Raji (cell line): Measurements from ENCODE around the gene FGFRL1.

ENCODE experiments used
- POLR2A ChIP-seq: IDR thresholded peaks from 2 replicates; pipeline ENCODE4 v1.6.1; 2011; ENCODE audit warnings: low read depth, low read length, control low read depth; ENCODE audit not compliant: insufficient read depth

The FGFRL1 gene

DNA sequence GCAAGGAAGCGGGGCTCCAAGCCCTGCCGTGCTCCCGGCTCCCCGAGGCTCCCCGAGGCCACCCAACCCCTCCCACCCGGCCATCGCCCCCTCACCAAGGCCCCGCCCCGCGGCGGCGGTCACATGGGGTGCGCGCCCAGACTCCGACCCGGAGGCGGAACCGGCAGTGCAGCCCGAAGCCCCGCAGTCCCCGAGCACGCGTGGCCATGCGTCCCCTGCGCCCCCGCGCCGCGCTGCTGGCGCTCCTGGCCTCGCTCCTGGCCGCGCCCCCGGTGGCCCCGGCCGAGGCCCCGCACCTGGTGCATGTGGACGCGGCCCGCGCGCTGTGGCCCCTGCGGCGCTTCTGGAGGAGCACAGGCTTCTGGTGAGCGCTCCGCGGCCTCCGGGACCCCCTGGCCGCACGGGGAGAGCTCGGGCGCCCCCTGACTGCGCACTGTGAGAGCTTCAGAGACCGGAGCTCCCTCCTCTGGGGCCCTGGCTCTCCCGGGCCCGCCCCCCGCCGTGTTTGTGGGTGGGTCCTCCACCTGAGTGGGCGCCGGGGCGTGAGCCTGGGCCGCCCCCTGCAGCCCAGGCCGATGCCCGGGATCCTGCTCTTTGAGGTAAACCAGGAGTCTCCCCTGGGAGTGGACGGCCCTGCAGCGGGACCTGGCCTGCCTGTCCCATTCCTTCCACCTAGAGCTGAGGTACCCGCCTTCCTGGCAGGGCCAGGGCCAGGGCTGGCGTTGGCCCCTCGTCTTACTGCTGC lies 24.4 kb upstream of the FGFRL1 start, which contains the start of gene IDUA:
TSS of gene IDUA (plus strand) at position 166 of the 745 bp plus-strand sequence. CDS start at position 207, 41 bp downstream.
- no peak for TF ChIP-seq POLR2A

DNA sequence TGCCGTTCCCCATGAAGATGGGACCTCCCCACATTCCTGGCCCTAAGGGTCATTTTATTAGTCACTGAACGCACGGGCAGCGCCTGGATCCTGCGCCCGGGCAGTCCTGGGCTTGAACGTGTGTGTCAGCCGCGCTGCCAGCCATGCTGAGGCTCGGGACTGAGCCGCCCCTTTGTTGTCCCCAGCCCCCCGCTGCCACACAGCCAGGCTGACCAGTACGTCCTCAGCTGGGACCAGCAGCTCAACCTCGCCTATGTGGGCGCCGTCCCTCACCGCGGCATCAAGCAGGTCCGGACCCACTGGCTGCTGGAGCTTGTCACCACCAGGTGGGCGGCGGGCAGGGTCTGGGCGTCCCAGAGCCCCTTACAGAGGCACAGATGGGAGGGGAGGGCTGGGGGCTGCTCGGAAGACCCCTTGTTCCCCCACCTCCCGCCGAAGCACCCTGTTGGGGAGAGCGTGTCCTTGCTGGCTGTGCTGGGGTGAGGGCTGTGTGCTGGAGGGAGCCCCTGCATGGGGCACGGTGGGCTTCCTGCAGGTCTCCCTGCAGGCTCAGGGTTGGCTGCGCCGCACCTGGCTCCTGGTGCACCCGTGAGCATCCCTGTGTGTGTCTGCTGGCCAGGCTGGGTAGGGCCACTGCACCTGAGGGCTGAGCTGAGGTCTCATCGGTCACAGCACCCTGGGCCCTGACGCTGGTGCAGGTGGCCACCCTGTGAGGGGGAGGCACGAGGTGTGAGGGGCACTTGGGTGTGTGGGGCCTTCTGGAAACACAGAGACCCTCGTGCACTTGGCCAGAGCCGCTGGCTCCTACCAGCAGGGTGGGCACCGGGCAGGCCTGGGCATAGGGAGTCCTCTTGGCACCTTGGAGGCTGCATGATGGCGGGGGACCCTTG lies 23.6 kb upstream of the FGFRL1 start:
- TF ChIP-seq POLR2A: no peak

DNA sequence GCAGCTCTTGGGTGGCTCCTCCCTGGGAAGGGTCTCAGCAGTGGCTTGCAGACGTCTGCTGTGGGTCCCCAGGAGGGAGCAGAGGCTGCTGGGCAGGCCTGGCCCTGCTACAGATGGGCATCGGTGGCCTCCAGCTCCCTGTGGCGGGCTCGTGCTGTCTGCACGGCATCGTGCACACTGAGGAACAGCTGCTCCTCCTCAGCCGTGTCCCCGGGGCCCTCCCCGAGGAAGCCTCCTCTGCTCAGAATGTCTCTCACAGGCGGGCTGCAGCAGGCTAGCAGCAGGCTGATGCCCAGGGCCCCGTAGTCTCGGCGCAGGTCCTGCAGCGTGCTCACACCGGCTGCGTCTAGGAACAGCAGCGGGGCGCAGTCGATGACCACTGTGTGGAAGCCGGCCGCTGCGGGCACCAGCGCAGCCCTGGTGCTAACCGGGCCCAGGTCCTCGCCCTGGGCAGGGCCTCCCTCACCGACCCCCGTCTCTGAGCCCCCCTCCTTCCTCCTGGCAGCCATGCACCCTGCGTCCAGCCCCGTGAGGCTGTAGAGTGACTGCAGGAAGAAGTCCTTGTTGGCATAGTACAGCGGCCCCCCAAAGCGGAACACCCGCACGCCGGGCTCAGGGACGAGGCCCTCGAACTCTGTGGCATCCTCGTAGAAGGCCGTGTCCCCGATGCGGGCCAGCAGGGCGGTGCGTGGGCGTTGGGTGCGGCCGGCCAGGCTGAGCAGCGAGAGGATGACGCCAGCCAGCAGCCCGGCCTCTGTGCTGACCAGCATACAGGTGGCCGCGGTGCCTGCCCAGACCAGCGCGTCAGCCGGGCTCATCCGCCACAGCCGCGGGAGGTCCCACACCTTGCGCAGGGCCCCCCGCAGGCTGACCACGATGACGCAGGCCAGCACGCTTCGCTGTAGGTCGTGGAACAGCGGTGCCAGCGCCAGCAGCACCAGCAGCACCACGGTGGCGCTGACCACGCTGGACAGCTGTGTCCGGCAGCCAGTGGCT lies 22.4 kb upstream of the FGFRL1 start:
- no peak for TF ChIP-seq POLR2A

DNA sequence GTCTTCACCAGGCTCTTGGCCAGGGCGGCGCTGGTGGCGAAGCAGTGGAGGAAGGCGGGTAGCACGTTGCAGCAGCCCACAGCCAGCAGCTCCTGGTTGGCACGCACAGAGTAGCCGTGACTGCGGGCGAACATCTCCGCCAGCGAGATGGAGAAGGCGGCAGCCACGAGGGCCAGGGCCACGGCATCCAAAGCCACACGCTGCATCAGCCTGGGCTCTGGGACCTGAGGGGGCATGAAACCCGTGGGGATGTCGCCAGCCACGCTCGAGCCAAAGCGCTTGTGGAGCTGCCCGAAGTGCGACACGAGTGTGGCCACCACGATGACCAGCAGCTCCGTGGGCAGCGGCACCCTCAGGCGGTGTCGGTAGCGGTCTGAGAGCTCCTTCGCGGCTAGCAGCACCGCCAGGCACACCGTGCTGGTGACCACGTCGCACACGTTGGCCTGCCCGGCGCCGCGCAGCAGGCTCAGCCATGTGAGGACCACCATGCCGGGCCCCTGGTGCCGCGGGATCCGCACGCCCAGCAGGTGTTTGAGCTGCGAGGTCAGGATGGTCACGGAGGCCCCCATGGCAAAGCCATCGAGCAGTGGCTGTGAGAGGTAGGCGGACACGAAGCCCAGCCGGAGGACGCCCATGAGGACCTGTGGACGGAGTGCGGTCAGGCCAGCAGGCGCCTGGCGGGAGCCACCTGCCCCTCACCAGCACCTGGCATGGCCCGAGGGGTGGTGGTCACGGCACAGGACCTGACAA lies 21.5 kb upstream of the FGFRL1 start:
- no peak for TF ChIP-seq POLR2A

DNA sequence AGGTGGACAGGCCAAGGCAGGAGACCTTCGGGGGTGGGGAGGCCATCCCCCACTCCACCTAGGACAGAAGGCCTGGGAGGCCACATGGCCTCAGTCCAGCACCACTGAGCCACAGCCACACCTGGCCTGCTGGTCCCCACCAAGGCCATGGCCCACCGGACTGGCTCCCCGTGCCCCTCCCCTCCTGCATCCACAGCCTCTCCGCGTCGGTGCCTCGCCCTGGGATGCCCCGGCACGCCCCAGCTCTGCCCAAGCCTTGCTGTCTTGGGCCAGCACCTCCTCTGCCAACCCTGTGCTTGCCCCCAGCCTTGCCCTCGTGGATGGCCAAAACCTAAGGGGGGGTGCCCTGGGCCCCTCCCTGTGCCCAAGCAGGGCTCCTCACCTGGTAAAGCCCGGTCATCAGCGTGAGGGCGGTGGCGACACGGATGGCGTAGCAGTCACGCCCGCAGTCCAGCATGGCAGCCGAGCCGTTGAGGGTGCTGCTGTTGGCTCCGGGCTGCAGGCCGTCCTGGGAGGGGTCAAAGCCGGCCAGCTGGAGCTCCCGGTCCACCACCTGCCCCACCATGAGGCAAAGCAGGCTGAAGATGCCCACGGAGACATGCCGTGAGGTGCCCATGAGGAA lies 20.6 kb upstream of the FGFRL1 start:
- no peak for TF ChIP-seq POLR2A

DNA sequence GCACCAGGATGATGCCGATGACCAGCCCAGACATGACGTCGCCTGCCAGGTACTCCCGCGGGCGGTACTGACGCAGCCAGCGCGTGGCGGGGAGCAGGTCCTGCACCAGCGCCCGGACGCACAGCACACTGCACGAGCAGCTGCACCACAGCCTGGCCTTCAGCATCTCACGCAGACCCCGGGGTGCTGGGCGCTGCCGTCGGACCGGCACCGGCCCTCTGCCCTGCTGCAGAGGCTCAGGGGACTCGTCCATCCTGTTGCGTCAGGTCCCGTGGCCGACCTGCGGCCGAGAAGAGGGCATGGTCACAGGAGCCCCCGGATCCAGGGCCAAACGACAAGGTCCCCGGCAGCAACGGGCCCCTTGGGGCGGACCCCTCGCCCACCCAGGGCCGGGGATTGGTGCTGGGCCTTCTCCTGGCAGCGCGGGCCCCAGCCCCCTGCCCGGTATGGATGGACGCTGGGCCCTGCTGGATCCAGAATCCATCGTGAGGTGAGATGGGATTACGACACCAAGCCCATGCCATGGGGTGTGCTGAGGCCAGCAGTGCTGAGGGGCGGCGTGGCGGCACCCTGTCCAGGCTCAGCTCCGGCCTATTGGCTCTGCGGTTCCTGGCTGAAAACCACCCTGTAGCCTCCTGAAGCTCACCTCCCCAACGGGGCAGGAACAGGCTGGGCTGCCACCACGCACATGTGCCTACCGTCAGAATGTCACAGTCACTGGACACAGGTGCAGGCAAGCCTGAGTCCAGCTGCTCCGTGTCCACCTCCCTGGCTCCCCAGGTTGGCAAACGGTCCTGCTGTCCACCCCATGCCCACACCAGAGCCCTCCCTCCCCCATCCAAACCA lies 19.8 kb upstream of the FGFRL1 start:
- TF ChIP-seq POLR2A: no peak

DNA sequence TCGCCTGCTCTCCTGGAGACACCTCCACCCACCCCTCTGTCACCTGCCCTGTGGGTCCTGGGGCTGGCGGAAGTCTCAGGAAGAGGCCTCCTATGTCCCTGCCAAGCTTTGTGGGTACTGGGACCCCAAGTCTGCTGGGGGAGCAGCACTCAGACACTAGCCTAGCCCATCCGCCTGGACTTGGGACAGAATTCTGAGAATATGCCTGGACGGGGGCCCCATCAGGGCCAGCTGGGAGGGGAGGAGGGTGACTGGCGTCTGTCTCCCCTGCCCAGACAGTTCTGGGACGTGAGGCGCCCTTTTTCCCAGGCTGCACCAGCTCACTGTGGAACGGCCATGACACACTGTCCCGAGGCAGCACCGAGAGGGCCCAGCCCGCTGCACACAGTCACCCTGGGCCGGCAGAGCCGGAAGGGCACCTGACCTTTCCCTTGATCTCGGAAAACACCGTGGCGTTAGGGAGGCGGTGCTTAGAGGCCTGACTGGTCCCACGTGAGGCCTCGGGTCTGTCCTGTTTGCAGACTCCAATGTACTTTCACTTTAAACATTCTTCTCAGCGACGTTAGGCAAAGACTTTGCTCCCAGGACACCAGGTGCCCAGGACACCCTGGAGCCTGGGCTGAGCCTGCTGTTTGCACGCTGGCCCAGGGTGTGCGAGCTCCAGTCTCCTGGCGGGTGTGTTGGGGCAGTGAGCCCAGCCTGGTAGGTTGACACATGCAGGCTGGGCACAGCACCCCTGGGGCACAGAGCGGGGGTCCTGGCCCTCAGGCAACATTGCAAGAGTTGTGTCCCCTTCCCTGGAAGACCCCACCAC lies 18.9 kb upstream of the FGFRL1 start:
- TF ChIP-seq POLR2A: no peak

DNA sequence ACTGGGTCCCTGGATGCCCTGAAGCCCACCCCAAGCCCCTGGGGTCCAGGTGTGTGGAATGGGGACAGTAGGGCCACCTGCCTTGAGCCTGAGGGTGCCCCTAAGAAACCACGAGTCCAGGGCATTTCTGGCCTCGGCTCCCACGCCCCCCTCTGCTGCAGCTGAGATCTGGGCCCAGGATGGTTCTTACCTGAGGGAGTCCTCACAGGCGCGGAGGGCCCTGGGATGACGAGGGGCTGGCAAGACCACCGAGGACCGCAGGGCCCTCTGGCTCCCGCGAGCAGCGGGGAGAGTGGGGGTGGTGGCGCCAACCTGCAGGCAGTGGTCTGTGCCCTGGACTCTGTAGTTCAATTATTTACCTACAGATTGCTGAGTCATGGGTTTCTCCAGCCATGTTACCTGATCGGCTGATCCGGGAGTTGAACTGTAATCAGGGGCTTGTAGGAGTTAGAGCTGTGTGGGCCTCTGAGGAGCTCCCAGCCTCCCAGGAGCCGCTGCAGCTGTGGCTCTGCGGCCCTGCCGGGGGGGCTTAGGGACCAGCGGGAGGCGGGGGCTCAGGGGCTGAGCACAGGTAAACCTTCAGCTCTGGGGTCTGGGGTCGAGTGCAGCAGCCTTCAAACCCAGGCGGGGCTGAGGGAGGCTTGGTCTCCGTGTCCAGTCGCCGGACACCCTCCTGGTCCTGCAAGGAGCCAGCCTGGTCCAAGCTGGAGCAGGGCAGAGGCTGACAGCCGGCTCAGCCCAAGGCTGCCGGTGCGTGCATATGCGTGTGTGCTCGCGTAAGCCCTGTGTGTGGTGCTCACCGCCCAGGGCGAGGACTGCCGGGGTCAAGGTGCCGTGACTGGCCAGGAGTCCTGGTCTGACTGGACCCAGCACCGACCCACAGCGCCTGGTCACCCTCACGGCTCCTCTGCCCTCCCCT lies 18.1 kb upstream of the FGFRL1 start, which contains the start of gene SLC26A1:
TSS of gene SLC26A1 (minus strand) at position 294 of the 919 bp plus-strand sequence. CDS start 1,701 bp downstream, outside the sequence.
- TF ChIP-seq POLR2A: no peak

DNA sequence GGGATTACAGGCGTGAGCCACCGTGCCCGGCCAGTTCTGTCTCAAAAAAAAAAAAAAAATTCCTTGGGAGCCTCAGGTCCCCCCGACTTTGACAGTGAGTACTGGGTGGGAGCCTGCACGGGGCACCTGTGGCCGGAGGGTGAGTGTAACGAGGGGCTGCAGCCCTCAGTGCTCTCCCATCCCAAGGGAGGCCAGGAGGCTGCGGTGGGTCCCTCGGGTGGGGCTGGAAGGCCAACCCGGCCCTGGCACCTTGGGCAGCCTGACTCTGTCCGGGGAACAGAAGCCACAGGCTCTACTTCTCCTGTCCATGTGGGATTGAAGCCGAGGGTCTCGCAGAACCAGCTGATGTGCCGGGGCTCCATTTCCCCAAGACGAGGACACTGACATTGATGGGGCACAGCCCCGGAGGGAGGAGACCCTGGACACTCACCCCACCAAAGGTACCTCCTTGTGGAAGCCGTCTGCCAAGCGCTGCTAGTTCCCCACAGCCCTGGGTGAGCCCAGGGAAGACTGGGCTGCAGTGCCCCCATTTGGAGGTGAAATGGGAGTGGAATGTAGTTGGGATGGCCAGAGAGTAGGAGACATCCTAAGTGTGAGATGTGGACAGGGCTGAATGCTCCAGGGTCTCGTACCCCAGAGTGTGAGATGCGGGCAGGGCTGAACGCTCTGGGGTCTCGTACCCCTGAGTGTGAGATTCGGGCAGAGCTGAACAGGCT lies 16.0 kb upstream of the FGFRL1 start:
- TF ChIP-seq POLR2A: no peak
